Keratinocyte (primary cell): ENCODE measurements around the gene C16orf86. TPM values are rescaled to one million over a fixed set of nuclear protein-coding genes. Genes with fewer than 3 reads are reported as not detected.

ENCODE experiments used
- DNase-seq: peaks from one replicate; pipeline ENCODE4 v3.0.0-alpha.2; 2011; ENCODE audit warnings: low read depth, missing footprints, low spot score
- FAIRE-seq: peaks from 2 replicates; lab custom pipeline; 2011; peaks lifted over from hg19 to GRCh38; lab: Jason Lieb, UNC
- H2AFZ ChIP-seq: 2 replicates; pipeline ENCODE4 v1.6.0; 2012; ENCODE audit warnings: low read length, control low read depth, inconsistent platforms; ENCODE audit not compliant: control insufficient read depth
- H3K27ac ChIP-seq: 2 replicates; pipeline ENCODE4 v1.5.1; 2011; ENCODE audit warnings: low read length; ENCODE audit not compliant: control insufficient read depth, insufficient read depth
- H3K27me3 ChIP-seq: 3 replicates; pipeline ENCODE4 v1.6.0; 2011; ENCODE audit warnings: low read length; ENCODE audit not compliant: control insufficient read depth, insufficient read depth; ENCODE audit errors: extremely low read depth
- H3K36me3 ChIP-seq, 2 experiments: 2 replicates in 1 of 2; 3 replicates in 1 of 2; pipeline ENCODE4 v1.5.1; 2011; ENCODE audit warnings: low read length in 2 of 2, mild to moderate bottlenecking in 1 of 2; ENCODE audit not compliant: control insufficient read depth in 2 of 2, insufficient read depth in 2 of 2; ENCODE audit errors: extremely low read depth in 1 of 2
- H3K4me1 ChIP-seq: 3 replicates; pipeline ENCODE4 v1.5.1; 2011; ENCODE audit warnings: low read length; ENCODE audit not compliant: control insufficient read depth, insufficient read depth; ENCODE audit errors: extremely low read depth
- H3K4me2 ChIP-seq: 3 replicates; pipeline ENCODE4 v1.6.0; 2011; ENCODE audit warnings: low read depth, low read length; ENCODE audit not compliant: control insufficient read depth, insufficient read depth; ENCODE audit errors: extremely low read depth
- H3K4me3 ChIP-seq, 3 experiments: fragments of 200-600 bp in 1 of 3; sonication (generic) in 1 of 3; 2 replicates in 2 of 3; 3 replicates in 1 of 3; pipeline ENCODE4 v1.5.1; 2011 to 2016; ENCODE audit warnings: low read length in 3 of 3, mild to moderate bottlenecking in 3 of 3, control low read depth in 2 of 3, inconsistent platforms in 1 of 3, low read depth in 1 of 3, mixed read lengths in 1 of 3, mixed run types in 1 of 3, moderate library complexity in 1 of 3; ENCODE audit not compliant: control insufficient read depth in 2 of 3, insufficient read depth in 2 of 3; ENCODE audit errors: extremely low read depth in 1 of 3
- H3K79me2 ChIP-seq: 2 replicates; pipeline ENCODE4 v1.6.0; 2012; ENCODE audit warnings: low read length; ENCODE audit not compliant: control insufficient read depth, insufficient read depth
- H3K9ac ChIP-seq: 3 replicates; pipeline ENCODE4 v1.6.0; 2011; ENCODE audit warnings: low read length; ENCODE audit not compliant: control insufficient read depth, insufficient read depth; ENCODE audit errors: extremely low read depth
- H3K9me1 ChIP-seq: 3 replicates; pipeline ENCODE4 v1.6.0; 2011; ENCODE audit warnings: low read length; ENCODE audit not compliant: control insufficient read depth, insufficient read depth; ENCODE audit errors: extremely low read depth
- H3K9me3 ChIP-seq: 2 replicates; pipeline ENCODE4 v1.5.1; 2012; ENCODE audit warnings: low read depth, low read length; ENCODE audit not compliant: control insufficient read depth
- H4K20me1 ChIP-seq: 3 replicates; pipeline ENCODE4 v1.6.0; 2011; ENCODE audit warnings: low read length; ENCODE audit not compliant: control insufficient read depth, insufficient read depth; ENCODE audit errors: extremely low read depth
- EZH2 ChIP-seq: IDR thresholded peaks from one replicate; pipeline ENCODE4 v1.6.1; 2012; ENCODE audit warnings: inconsistent platforms, mild to moderate bottlenecking, low read length, moderate library complexity
- dilution Hi-C: fragments of 300-500 bp; cut with MboI; formaldehyde crosslinking; loops from one replicate; pipeline ENCODE4 v1.7.0; 2020; ENCODE audit warnings: low sequenced_read_pairs; ENCODE audit not compliant: extremely low pct_ligation_motif_present
- polyA plus RNA-seq, 5 experiments: library from polyadenylated mRNA; depleted of rRNA in 3 of 5; stranded (reverse) in 3 of 5; stranded (forward) in 1 of 5; unstranded in 1 of 5; fragments of >200 nt; gene quantifications; 1 replicate in 1 of 5; 2 replicates in 3 of 5; 3 replicates in 1 of 5; pipeline versions ENCODE4 v1.2.1 to v1.2.3, GENCODE V29; 2011 to 2012; ENCODE audit warnings: missing spikeins in 2 of 5, low read depth in 1 of 5, low replicate concordance in 1 of 5
- TF ChIP-seq, protein P1 (sequence below), 3 experiments: IDR thresholded peaks in 1 of 3; conservative IDR thresholded peaks in 1 of 3; optimal IDR thresholded peaks in 1 of 3; 2 replicates in 2 of 3; 3 replicates in 1 of 3; pipeline versions ENCODE3 to v1.5.1; 2011; ENCODE audit warnings: low read length in 3 of 3, mild to moderate bottlenecking in 3 of 3, moderate library complexity in 2 of 3, control low read depth in 1 of 3, inconsistent platforms in 1 of 3; ENCODE audit not compliant: insufficient read depth in 2 of 3; ENCODE audit errors: extremely low read depth in 1 of 3

C16orf86 gene
- polyA plus RNA-seq, 1 donor (not counting 4 experiments of a cell fraction or from before 2014, with no cell fraction given): 0.17 TPM

- Histone ChIP-seq H3K27me3 (no peaks in the 10 kb centered on the region), H3K36me3 (peaks cover 3 to 6% of the 10 kb centered on the region in 2 experiments), H3K4me1 (peaks cover 10% of the 10 kb centered on the region), H3K9ac (no peak overlapping the region), H3K79me2 (peaks cover 40% of the 10 kb centered on the region), H3K9me1 (no peaks in the 10 kb centered on the region), H3K4me2 (no peak overlapping the region), H4K20me1 (peaks cover 3% of the 10 kb centered on the region), H2AFZ (no peak overlapping the region), H3K4me3 (no peak overlapping the region), H3K27ac (no peak overlapping the region), H3K9me3 (no peaks in the 10 kb centered on the region)
- DNase-seq: no peak
- dilution Hi-C loops: no loop called here
- no peak for TF ChIP-seq EZH2
- TF ChIP-seq, protein P1, sequence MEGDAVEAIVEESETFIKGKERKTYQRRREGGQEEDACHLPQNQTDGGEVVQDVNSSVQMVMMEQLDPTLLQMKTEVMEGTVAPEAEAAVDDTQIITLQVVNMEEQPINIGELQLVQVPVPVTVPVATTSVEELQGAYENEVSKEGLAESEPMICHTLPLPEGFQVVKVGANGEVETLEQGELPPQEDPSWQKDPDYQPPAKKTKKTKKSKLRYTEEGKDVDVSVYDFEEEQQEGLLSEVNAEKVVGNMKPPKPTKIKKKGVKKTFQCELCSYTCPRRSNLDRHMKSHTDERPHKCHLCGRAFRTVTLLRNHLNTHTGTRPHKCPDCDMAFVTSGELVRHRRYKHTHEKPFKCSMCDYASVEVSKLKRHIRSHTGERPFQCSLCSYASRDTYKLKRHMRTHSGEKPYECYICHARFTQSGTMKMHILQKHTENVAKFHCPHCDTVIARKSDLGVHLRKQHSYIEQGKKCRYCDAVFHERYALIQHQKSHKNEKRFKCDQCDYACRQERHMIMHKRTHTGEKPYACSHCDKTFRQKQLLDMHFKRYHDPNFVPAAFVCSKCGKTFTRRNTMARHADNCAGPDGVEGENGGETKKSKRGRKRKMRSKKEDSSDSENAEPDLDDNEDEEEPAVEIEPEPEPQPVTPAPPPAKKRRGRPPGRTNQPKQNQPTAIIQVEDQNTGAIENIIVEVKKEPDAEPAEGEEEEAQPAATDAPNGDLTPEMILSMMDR (optimal IDR thresholded peaks at IDR 0.05 in 1 of 3, IDR thresholded peaks at IDR 0.05 in 1 of 3, conservative IDR thresholded peaks at IDR 0.05 in 1 of 3; ENCODE audit: extremely low read depth in 1 of 3, insufficient read depth in 2 of 3, low read length in 3 of 3): no peak
- no peak for FAIRE-seq
Observed at GRCh38 chr16:67699265-67699664, 32.7 kb downstream of the C16orf86 start.

DNA sequence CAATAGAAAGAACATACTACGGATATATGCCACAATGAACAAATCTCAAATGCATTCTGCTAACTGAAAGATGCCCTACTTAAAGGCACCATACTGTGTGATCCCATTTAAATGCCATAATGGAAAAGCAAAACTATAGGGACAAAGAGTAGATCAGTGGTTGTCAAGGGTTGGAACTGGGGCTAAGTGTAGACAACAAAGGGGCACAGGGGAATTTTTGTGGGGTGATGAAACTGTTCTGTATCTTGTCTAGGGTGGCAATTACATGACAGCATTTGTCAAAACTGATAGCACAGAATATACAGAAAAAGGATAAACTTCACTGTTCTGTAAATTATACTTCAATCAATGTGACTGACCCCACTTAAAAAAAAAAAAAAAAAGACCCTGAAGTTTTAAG is 34.8 kb downstream of the C16orf86 start:
- TF ChIP-seq EZH2: no peak
- TF ChIP-seq, protein P1 (optimal IDR thresholded peaks at IDR 0.05 in 1 of 3, IDR thresholded peaks at IDR 0.05 in 1 of 3, conservative IDR thresholded peaks at IDR 0.05 in 1 of 3; ENCODE audit: extremely low read depth in 1 of 3, insufficient read depth in 2 of 3, low read length in 3 of 3): no peak
- Histone ChIP-seq H3K9me3 (no peaks in the 10 kb centered on the region), H3K4me1 (peaks cover 10% of the 10 kb centered on the region), H3K9ac (no peak overlapping the region), H3K4me2 (no peak overlapping the region), H3K27me3 (no peaks in the 10 kb centered on the region), H4K20me1 (peaks cover 3% of the 10 kb centered on the region), H2AFZ (no peak overlapping the region), H3K9me1 (no peaks in the 10 kb centered on the region), H3K4me3 (no peak overlapping the region), H3K27ac (no peak overlapping the region), H3K36me3 (peaks cover 3 to 6% of the 10 kb centered on the region in 2 experiments), H3K79me2 (peaks cover 55% of the 10 kb centered on the region)
- FAIRE-seq (no peak), DNase-seq (no peak)
- dilution Hi-C loops: no loop called here
